Loucy (cell line): ENCODE measurements around the gene IGSF21.

Experiments used
- H2AFZ ChIP-seq: fragments of 200-600 bp; sonication (generic); 2 replicates; pipeline ENCODE4 v1.6.0; 2016; ENCODE audit warnings: antibody characterized with exemption, mild to moderate bottlenecking, low read length, moderate library complexity
- H3F3A ChIP-seq: fragments of 200-600 bp; 2 replicates; pipeline ENCODE4 v1.6.0; 2016; ENCODE audit warnings: antibody characterized with exemption, low read depth, mild to moderate bottlenecking
- H3K27me3 ChIP-seq: fragments of 200-600 bp; sonication (generic); 2 replicates; pipeline ENCODE4 v1.6.1; 2014; ENCODE audit warnings: low read length, mild to moderate bottlenecking; ENCODE audit not compliant: insufficient read depth, poor library complexity, severe bottlenecking
- H3K36me3 ChIP-seq: fragments of 200-600 bp; sonication (generic); 2 replicates; pipeline ENCODE4 v1.6.1; 2016; ENCODE audit warnings: low read length; ENCODE audit not compliant: insufficient read depth
- H3K4me1 ChIP-seq: fragments of 200-600 bp; sonication (generic); 2 replicates; pipeline ENCODE4 v1.5.1; 2014; ENCODE audit warnings: low read length, mild to moderate bottlenecking; ENCODE audit not compliant: insufficient read depth, poor library complexity, severe bottlenecking
- H3K4me2 ChIP-seq: fragments of 200-600 bp; sonication (generic); 2 replicates; pipeline ENCODE4 v1.6.0; 2014; ENCODE audit warnings: antibody characterized with exemption, low read length, low read depth, mild to moderate bottlenecking; ENCODE audit not compliant: poor library complexity, severe bottlenecking
- H3K4me3 ChIP-seq: fragments of 200-600 bp; sonication (generic); 2 replicates; pipeline ENCODE4 v1.5.1; 2014; ENCODE audit warnings: low read length, mild to moderate bottlenecking, mixed read lengths; ENCODE audit not compliant: poor library complexity, severe bottlenecking
- H3K79me2 ChIP-seq: fragments of 200-600 bp; sonication (generic); 2 replicates; pipeline ENCODE4 v1.6.1; 2014; ENCODE audit warnings: low read length; ENCODE audit not compliant: insufficient read depth
- H3K9ac ChIP-seq: fragments of 200-600 bp; sonication (generic); 2 replicates; pipeline ENCODE4 v1.6.0; 2014; ENCODE audit warnings: mild to moderate bottlenecking, low read depth, low read length, moderate library complexity; ENCODE audit not compliant: poor library complexity, severe bottlenecking
- H3K9me2 ChIP-seq: fragments of 200-600 bp; sonication (generic); replicated peaks from 2 replicates; pipeline ENCODE4 v1.6.1; 2016; ENCODE audit warnings: low read depth, low read length, mixed read lengths
- H3K9me3 ChIP-seq: fragments of 200-600 bp; sonication (generic); 2 replicates; pipeline ENCODE4 v1.6.1; 2014; ENCODE audit warnings: mild to moderate bottlenecking, antibody characterized with exemption, low read length, low read depth; ENCODE audit not compliant: insufficient read depth
- H4K20me1 ChIP-seq: fragments of 200-600 bp; sonication (generic); 2 replicates; pipeline ENCODE4 v1.6.0; 2014; ENCODE audit warnings: antibody characterized with exemption, low read length, mild to moderate bottlenecking; ENCODE audit not compliant: insufficient read depth, poor library complexity, severe bottlenecking
- EZH2phosphoT487 ChIP-seq: fragments of 200-600 bp; IDR thresholded peaks from 2 replicates; pipeline ENCODE4 v1.6.1; 2018; ENCODE audit warnings: antibody characterized with exemption, mild to moderate bottlenecking, moderate library complexity, borderline replicate concordance
- TF ChIP-seq, protein P1 (sequence below): fragments of 200-600 bp; sonication (generic); conservative IDR thresholded peaks from 2 replicates; pipeline ENCODE4 v1.5.1; 2014; ENCODE audit warnings: mild to moderate bottlenecking, antibody characterized with exemption, low read length

IGSF21 gene

DNA sequence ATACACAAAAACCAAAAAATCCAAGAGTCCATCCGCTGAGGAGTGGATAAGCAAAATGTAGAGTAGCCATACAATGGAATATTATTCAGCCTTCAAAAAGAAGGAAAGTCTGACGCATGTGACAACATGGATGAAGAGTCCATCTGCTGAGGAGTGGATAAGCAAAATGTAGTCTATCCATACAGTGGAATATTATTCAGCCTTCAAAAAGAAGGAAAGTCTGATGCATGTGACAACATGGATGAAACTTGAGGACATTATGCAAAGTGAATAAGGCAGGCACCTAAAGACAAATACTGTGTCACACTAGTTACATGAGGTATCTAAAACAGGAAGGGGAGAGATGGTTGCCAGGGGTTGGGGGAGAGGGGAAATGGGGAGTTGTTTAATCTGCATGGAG lies 14.0 kb upstream of the IGSF21 start:
- H2AFZ ChIP-seq = no peak overlapping the region
- H3K4me1 ChIP-seq = no peaks in the 10 kb centered on the region
- no peaks in the 10 kb centered on the region for H3K79me2 ChIP-seq
- no peak overlapping the region for H3K4me3 ChIP-seq
- H3K4me2 ChIP-seq = no peak overlapping the region
- no peaks in the 10 kb centered on the region for H4K20me1 ChIP-seq
- H3K36me3 ChIP-seq = no peaks in the 10 kb centered on the region
- H3K9me2 ChIP-seq = no peaks in the 10 kb centered on the region
- no peaks in the 10 kb centered on the region for H3K27me3 ChIP-seq
- TF ChIP-seq, protein P1, sequence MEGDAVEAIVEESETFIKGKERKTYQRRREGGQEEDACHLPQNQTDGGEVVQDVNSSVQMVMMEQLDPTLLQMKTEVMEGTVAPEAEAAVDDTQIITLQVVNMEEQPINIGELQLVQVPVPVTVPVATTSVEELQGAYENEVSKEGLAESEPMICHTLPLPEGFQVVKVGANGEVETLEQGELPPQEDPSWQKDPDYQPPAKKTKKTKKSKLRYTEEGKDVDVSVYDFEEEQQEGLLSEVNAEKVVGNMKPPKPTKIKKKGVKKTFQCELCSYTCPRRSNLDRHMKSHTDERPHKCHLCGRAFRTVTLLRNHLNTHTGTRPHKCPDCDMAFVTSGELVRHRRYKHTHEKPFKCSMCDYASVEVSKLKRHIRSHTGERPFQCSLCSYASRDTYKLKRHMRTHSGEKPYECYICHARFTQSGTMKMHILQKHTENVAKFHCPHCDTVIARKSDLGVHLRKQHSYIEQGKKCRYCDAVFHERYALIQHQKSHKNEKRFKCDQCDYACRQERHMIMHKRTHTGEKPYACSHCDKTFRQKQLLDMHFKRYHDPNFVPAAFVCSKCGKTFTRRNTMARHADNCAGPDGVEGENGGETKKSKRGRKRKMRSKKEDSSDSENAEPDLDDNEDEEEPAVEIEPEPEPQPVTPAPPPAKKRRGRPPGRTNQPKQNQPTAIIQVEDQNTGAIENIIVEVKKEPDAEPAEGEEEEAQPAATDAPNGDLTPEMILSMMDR = no peak
- no peak for TF ChIP-seq EZH2phosphoT487
- no peaks in the 10 kb centered on the region for H3K9me3 ChIP-seq
- no peaks in the 10 kb centered on the region for H3F3A ChIP-seq
- H3K9ac ChIP-seq = no peak overlapping the region

DNA sequence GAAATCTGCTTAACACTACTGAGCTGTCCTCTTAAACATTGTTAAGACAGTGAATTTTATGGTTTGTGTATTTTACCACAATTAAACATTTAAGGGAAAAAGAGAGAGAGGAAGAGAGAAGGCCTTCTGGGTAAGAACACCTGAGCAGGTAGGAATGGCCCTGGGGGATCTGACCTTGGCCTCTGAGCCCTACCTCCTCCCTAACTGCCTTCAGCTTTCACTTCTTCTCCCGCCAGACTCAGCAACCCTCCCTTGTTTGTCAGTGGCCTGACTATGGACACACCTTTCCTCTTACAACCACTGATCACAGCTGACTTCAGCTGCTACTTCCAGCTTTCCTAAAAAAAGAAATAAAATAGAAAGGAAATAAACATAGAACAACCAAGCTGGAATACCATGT lies 13.5 kb upstream of the IGSF21 start:
- no peak overlapping the region for H3K9ac ChIP-seq
- no peak overlapping the region for H3K4me2 ChIP-seq
- H3K4me3 ChIP-seq = no peak overlapping the region
- no peaks in the 10 kb centered on the region for H3K9me3 ChIP-seq
- no peak for TF ChIP-seq EZH2phosphoT487
- TF ChIP-seq, protein P1 = no peak
- H3K36me3 ChIP-seq = no peaks in the 10 kb centered on the region
- H3F3A ChIP-seq = no peaks in the 10 kb centered on the region
- no peaks in the 10 kb centered on the region for H4K20me1 ChIP-seq
- H3K79me2 ChIP-seq = no peaks in the 10 kb centered on the region
- no peaks in the 10 kb centered on the region for H3K4me1 ChIP-seq
- H2AFZ ChIP-seq = no peak overlapping the region
- H3K9me2 ChIP-seq = no peaks in the 10 kb centered on the region
- no peaks in the 10 kb centered on the region for H3K27me3 ChIP-seq

DNA sequence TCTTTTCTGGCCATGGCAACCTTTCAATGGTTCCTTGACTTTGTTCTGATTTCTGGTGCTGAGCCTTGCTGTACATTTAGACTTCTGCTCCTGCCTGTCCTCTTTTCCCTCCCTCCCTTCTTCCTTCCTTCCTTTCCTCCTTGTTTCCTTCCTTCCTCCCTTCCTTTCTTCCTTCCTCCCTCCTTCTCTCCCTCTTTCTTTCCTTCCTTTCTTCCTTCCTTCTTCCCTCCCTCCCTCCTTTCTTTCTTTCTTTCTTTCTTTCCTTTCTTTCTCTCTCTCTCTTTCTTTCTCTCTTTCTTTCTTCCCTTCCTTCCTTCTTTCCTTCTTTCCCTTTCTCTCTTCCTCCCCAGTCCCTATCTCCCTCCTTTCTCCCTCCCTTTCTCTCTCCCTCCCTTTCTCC lies 10.4 kb upstream of the IGSF21 start:
- Histone ChIP-seq H3K4me1 (no peaks in the 10 kb centered on the region), H3K9me2 (no peaks in the 10 kb centered on the region)

More for the DNA sequence above, 10.4 kb upstream of the IGSF21 start:
- H3K4me3 ChIP-seq = no peak overlapping the region
- H4K20me1 ChIP-seq = no peaks in the 10 kb centered on the region
- TF ChIP-seq, protein P1 = no peak
- no peak for TF ChIP-seq EZH2phosphoT487
- no peak overlapping the region for H3K9ac ChIP-seq
- H3K27me3 ChIP-seq = no peaks in the 10 kb centered on the region
- no peaks in the 10 kb centered on the region for H3F3A ChIP-seq
- no peaks in the 10 kb centered on the region for H3K9me3 ChIP-seq
- H2AFZ ChIP-seq = no peak overlapping the region
- no peaks in the 10 kb centered on the region for H3K36me3 ChIP-seq
- H3K79me2 ChIP-seq = no peaks in the 10 kb centered on the region
- no peak overlapping the region for H3K4me2 ChIP-seq
